Measurements from ENCODE around the gene SLC4A4.

The SLC4A4 gene

DNA sequence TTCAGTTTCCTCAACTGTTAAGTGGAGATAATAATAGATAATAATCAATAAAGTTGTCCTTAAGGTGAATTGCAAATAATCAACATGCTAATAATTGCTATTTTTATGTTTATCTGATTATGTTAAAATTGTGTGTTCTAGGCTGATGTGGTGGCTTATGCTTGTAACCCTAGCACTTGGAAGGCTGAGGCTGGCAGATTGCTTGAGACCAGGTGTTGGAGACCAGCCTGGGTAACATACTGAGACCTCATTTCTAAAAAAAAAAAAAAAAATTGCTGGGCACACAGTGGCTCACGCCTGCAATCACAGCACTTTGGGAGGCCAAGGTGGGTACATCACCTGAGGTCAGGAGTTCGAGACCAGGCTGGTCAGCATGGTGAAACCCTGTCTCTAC, 269.9 kb downstream of the SLC4A4 start:
- DNase-seq: no peak

DNA sequence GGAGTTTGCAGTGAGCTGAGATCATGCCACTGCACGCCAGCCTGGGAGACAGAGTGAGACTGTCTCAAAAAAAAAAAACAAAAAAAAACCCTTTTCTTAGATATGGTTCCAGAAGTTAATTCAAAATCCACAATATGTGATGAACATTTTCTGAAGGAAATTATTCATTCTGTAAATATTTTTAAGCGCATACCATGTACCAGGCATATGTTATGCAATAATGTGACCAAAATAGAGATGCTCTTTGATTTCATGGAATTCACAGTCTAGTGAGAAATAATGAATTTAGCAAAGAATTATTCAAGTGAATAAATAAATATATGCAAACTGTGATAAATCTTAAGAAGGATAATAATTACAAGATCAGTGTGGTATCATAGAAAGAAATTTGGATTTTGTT, 270.3 kb downstream of the SLC4A4 start:
- DNase-seq: no peak

DNA sequence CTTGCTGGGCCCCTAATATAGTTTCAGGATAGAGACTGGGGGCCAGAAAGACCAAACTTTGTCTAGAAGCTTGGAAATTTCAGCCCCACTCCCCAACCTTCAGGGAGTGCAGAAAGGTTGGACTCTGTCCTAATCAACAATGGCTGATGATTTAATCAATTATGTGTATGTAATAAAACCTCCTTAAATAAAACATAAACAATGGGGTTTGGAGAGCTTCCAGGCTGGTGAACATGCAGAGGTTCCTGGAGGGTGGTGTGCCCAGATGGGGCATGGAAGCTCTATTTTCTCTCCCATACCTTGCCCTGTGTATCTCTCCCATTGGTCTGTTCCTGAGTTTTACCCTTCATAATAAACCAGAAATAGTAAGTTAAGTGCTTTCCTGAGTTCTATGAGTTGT, 270.8 kb downstream of the SLC4A4 start:
- DNase-seq: no peak

DNA sequence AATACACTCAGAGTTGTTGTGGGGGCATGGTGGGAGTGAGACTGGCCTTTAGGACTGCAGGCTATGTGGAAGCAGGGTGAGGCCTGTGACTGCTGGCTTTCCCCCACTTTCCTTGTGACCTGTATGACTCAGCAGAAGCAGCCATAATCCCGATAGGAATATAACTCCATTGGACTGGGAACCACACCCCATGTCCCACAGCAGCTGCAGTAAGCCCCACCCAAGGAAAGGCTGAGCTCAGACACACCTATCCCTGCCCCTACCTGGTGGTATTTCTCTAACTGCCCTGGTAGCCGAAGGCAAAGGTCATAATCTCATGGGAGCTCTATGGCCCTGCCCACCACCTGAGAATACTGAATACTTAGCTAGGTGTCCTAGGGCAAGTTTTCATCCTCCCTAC, 275.8 kb downstream of the SLC4A4 start:
- no peak for DNase-seq

DNA sequence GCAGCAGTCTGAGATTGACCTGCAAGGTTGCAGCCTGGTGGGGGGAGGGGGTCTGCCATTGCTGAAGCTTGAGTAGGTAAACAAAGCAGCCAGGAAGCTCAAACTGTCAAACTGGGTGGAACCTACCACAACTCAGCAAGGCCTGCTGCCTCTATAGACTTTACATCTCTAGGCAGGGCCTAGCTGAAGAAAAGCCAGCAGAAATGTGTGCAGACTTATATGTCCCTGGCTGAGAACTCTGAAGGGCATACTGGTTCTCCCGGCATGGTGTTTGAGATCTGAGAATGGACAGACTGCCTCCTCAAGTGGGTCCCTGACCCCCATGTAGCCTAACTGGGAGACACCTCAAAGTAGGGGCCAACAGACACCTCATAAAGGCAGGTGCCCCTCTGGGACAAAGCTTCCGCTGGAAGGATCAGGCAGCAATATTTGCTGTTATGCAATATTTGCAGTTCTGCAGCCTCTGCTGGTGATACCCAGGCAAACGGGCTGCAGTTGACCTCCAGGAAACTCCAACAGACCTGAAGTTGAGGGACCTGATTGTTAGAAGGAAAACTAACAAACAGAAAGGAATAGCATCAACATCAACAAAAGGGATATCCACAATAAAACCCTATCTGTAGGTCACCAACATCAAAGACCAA, 277.5 kb downstream of the SLC4A4 start:
- DNase-seq: no peak
